Glutamatergic neuron (in vitro differentiated cells): ENCODE data around the gene KIF3A. TPM values are rescaled to one million over a fixed set of nuclear protein-coding genes. Genes with fewer than 3 reads are reported as not detected.

ENCODE experiments used
- DNase-seq: peaks from one replicate; pipeline ENCODE4 v3.0.0; 2022
- H3K27ac Mint-ChIP-seq: one replicate; pipeline ENCODE4 v1.8.0; 2020; ENCODE audit warnings: mild to moderate bottlenecking, mixed read lengths, inconsistent platforms; ENCODE audit not compliant: unreplicated experiment
- H3K27me3 Mint-ChIP-seq: one replicate; pipeline ENCODE4 v1.8.0; 2020; ENCODE audit warnings: mild to moderate bottlenecking, moderate library complexity, mixed read lengths, inconsistent platforms; ENCODE audit not compliant: unreplicated experiment
- H3K36me3 Mint-ChIP-seq: one replicate; pipeline ENCODE4 v1.8.0; 2020; ENCODE audit warnings: mild to moderate bottlenecking, mixed read lengths, inconsistent platforms; ENCODE audit not compliant: unreplicated experiment
- H3K4me1 Mint-ChIP-seq: one replicate; pipeline ENCODE4 v1.8.0; 2020; ENCODE audit warnings: mild to moderate bottlenecking, low read depth, mixed read lengths, inconsistent platforms; ENCODE audit not compliant: unreplicated experiment
- H3K4me3 Mint-ChIP-seq: one replicate; pipeline ENCODE4 v1.8.0; 2020; ENCODE audit warnings: mild to moderate bottlenecking, mixed read lengths, inconsistent platforms; ENCODE audit not compliant: unreplicated experiment
- H3K9me3 Mint-ChIP-seq: one replicate; pipeline ENCODE4 v1.8.0; 2020; ENCODE audit warnings: mild to moderate bottlenecking, moderate library complexity, mixed read lengths, inconsistent platforms; ENCODE audit not compliant: unreplicated experiment
- total RNA-seq: library from RNA; stranded (reverse); fragmentation: NEBNext Ultra II Directional; extraction: Animal tissue kit (Norgen Biotek cat#: 25700); gene quantifications from one replicate; pipeline ENCODE4 v1.2.1, GENCODE V29; 2021; ENCODE audit not compliant: unreplicated experiment
- TF ChIP-seq, protein P1 (sequence below): fragments of 200-600 bp; sonication (generic); IDR thresholded peaks from one replicate; pipeline ENCODE4 v1.5.0; 2021; ENCODE audit not compliant: partially characterized antibody, unreplicated experiment

The KIF3A gene
- total RNA-seq, 1 donor from 2014 or later, result 42.4 TPM

DNA sequence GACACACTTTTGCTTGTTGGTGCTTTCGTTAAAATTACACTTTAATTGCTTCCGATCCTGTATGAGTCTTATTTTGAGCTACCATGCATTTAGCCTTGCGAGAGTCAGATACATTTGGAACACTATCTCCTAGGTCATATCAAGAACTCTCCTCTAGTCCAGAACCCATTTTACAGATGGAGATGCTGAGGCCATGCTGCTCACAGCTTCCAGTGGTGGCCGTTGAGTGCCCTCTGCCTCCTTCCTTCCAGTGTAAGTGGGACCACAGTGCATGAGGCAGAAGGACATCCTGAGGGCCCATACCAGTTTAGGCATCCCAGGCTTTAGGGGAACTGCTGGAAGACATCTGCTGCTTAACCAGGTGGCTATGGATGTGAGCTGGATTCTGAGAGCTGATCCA is 16.8 kb upstream of the KIF3A start:
- Mint-ChIP-seq H3K27ac (no peak overlapping the region), H3K9me3 (peaks cover 1% of the 10 kb centered on the region), H3K36me3 (peaks cover 6% of the 10 kb centered on the region), H3K27me3 (peaks cover 2% of the 10 kb centered on the region), H3K4me1 (peaks cover 3% of the 10 kb centered on the region), H3K4me3 (no peak overlapping the region)
- no peak for DNase-seq
- TF ChIP-seq, protein P1, sequence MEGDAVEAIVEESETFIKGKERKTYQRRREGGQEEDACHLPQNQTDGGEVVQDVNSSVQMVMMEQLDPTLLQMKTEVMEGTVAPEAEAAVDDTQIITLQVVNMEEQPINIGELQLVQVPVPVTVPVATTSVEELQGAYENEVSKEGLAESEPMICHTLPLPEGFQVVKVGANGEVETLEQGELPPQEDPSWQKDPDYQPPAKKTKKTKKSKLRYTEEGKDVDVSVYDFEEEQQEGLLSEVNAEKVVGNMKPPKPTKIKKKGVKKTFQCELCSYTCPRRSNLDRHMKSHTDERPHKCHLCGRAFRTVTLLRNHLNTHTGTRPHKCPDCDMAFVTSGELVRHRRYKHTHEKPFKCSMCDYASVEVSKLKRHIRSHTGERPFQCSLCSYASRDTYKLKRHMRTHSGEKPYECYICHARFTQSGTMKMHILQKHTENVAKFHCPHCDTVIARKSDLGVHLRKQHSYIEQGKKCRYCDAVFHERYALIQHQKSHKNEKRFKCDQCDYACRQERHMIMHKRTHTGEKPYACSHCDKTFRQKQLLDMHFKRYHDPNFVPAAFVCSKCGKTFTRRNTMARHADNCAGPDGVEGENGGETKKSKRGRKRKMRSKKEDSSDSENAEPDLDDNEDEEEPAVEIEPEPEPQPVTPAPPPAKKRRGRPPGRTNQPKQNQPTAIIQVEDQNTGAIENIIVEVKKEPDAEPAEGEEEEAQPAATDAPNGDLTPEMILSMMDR, result no peak

DNA sequence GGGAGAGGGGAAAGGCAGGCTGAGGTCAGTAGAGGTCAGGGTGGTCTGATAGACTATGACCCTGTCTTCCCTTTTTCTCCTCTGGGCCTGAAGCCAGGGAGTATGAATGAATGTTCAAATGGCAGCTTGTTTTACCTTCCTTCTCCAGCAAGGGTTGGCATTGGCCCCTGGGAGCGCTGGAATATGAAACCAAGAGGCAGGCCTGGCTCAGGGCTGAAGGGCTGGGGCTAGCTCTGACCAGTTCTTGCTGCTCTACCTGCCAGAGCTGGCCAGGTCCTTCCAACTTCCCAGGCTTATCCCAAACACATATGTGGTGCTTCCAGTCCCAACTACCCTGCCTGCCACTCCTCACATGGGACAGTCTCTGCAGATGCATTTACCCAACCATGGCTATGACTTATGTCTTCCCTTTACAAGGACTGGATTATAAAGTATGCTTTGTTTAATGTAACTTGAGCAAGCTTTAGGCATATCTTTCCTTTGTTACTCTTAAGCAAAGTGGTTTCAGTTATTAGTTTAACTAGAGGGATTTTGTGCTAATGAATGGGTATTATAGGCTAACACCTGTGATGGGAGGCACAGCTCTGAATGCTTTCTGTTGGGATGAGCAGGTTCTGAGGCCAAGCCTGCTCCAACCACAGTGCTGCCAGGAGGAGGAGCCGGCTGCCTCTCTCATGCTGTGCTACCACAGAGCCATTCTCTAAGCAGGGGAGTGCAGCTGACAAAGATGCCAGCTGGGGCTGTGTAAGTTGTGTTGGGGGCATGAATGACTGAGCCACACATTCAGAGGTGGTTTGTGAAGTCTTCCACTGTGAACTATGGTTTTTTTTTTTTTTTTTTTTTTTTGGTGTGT is 16.0 kb upstream of the KIF3A start:
- peaks cover 3% of the 10 kb centered on the region for H3K4me1 Mint-ChIP-seq
- TF ChIP-seq, protein P1, result no peak
- peaks cover 4% of the 10 kb centered on the region for H3K9me3 Mint-ChIP-seq
- H3K4me3 Mint-ChIP-seq, result no peak overlapping the region
- peaks cover 6% of the 10 kb centered on the region for H3K27me3 Mint-ChIP-seq
- H3K27ac Mint-ChIP-seq, result no peak overlapping the region
- no peak for DNase-seq
- H3K36me3 Mint-ChIP-seq, result peaks cover 4% of the 10 kb centered on the region

DNA sequence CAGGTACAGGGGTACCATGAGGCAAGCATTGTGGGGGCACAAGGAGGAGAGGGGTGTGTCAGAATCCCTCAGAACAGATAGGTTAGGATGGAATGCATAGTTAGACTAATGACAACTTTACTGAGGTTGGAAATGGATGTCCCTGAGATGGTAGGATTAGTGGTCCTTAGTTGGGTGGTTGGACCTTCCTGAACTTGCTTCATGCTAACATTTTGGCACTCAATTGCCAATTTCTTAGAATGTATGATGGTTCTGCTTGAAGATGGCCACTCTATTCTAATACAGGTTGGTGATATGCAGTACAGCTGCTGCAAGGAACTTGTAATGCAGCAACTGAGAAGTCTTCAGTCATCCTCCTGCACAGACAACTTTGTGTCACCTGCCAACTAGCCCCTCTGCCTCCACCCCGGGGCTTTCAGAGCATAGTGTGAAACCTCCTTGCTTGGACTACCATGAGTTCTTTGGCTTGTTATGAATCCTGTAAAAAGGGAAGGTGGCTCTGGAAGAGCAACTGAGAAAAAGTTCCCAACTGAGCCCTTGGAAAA is 15.3 kb upstream of the KIF3A start:
- DNase-seq, result no peak
- no peak overlapping the region for H3K4me3 Mint-ChIP-seq
- H3K9me3 Mint-ChIP-seq, result peaks cover 4% of the 10 kb centered on the region
- no peak overlapping the region for H3K27ac Mint-ChIP-seq
- H3K36me3 Mint-ChIP-seq, result peaks cover 4% of the 10 kb centered on the region
- TF ChIP-seq, protein P1, result no peak
- peaks cover 3% of the 10 kb centered on the region for H3K4me1 Mint-ChIP-seq
- H3K27me3 Mint-ChIP-seq, result peaks cover 9% of the 10 kb centered on the region

DNA sequence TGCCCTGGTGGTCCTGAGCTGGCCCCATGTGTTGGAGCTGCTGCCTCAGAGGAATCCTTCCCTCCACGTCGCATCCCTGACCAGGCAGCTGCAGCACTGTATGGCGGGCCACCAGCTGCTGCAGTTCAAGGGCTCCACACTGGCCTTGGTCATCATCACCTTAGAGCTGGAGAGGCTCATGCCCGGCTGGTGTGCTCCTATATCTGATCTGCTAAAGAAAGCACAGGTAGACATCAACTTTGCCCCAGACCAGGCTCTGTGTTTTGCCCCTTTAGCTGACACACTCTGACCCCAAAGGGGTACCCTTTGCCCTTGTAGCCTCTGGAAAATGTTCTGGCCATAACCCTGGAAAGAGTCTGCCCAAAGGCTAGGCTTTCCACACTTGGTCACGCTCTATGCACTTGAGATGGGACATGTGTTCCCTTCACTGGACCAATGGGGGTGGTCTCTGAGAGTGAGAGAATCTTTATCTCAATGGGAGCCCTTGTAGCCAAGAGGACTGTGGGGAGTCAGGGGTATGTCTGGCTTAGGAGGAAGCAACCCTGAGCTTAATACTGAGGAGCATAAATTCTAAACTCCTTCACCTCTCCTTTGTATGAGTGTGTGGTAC is 14.7 kb upstream of the KIF3A start:
- H3K27ac Mint-ChIP-seq, result no peak overlapping the region
- no peak overlapping the region for H3K4me3 Mint-ChIP-seq
- peaks cover 4% of the 10 kb centered on the region for H3K36me3 Mint-ChIP-seq
- TF ChIP-seq, protein P1, result no peak
- no peak for DNase-seq
- H3K4me1 Mint-ChIP-seq, result peaks cover 3% of the 10 kb centered on the region
- H3K9me3 Mint-ChIP-seq, result peaks cover 4% of the 10 kb centered on the region
- H3K27me3 Mint-ChIP-seq, result peaks cover 9% of the 10 kb centered on the region

DNA sequence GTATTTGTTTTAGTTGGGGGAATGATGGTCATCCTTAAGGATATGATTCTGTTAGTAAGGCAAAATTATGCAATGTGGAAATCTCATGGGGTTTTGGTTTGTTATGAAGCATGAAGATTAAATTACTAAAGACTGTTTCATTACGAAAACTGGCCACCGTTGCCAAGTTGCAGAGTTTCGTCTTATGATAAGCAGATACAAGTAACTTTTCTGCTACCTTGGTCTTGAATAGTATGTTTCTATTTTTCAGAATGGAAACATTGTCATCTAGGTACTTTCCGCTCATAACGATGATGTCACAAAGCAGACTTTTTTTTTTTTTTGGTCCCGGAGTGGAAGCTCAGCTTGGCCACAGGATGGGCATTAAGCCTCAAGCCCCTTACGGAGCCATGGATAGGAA is 14.1 kb upstream of the KIF3A start:
- peaks cover 12% of the 10 kb centered on the region for H3K27me3 Mint-ChIP-seq
- no peak overlapping the region for H3K4me3 Mint-ChIP-seq
- peaks cover 4% of the 10 kb centered on the region for H3K36me3 Mint-ChIP-seq
- peaks cover 3% of the 10 kb centered on the region for H3K4me1 Mint-ChIP-seq
- no peak for DNase-seq
- H3K27ac Mint-ChIP-seq, result no peak overlapping the region
- peaks cover 6% of the 10 kb centered on the region for H3K9me3 Mint-ChIP-seq
- TF ChIP-seq, protein P1, result no peak
